Esophagus squamous epithelium (tissue), 5 donors: ENCODE measurements around the gene ABCC2. TPM values are rescaled to one million over a fixed set of nuclear protein-coding genes. Genes with fewer than 3 reads are reported as not detected.

ENCODE experiments used
- DNase-seq: peaks from one replicate; lab custom pipeline; 2025; lab: John Stamatoyannopoulos, UW
- H3K27ac ChIP-seq, 4 donors: fragments of 200-600 bp; sonication (generic); one replicate each; pipeline ENCODE4 v1.5.1; 2016 to 2019; ENCODE audit warnings: mild to moderate bottlenecking in 1 of 4
- H3K27me3 ChIP-seq, 4 donors: fragments of 200-600 bp; sonication (generic); 1 replicate in 3 of 4; 2 replicates in 1 of 4; pipeline versions ENCODE4 v1.5.1 to v1.6.0; 2017 to 2021; ENCODE audit warnings: antibody characterized with exemption in 1 of 4
- H3K36me3 ChIP-seq, 3 donors: fragments of 200-600 bp; sonication (generic); one replicate each; pipeline ENCODE4 v1.5.1; 2016 to 2019
- H3K4me1 ChIP-seq, 3 donors: fragments of 200-600 bp; sonication (generic); one replicate each; pipeline ENCODE4 v1.5.1; 2017 to 2019
- H3K4me3 ChIP-seq, 4 donors: fragments of 200-600 bp; sonication (generic); 1 replicate in 3 of 4; 2 replicates in 1 of 4; pipeline ENCODE4 v1.5.1; 2016 to 2019; ENCODE audit warnings: mild to moderate bottlenecking in 2 of 4, moderate library complexity in 1 of 4
- H3K9me3 ChIP-seq, 3 donors: fragments of 200-600 bp; sonication (generic); one replicate each; pipeline ENCODE4 v1.5.1; 2016 to 2019
- CTCF ChIP-seq, 6 experiments: fragments of 450-650 bp in 4 of 6; fragments of 200-600 bp in 2 of 6; sonication (generic) in 2 of 6; IDR thresholded peaks; one replicate each; pipeline ENCODE4 v1.5.1; 2016 to 2019; ENCODE audit warnings: antibody characterized with exemption in 6 of 6, mild to moderate bottlenecking in 4 of 6, moderate library complexity in 4 of 6
- POLR2A ChIP-seq, 4 donors: fragments of 450-650 bp; IDR thresholded peaks; one replicate each; pipeline ENCODE4 v1.6.1; 2017; ENCODE audit warnings: antibody characterized with exemption in 4 of 4, mild to moderate bottlenecking in 4 of 4, moderate library complexity in 3 of 4
- WGBS, 2 donors: methylation state at CpG; one replicate each; pipeline ENCODE4 v1.1.5; 2018; 5-methylcytosine and 5-hydroxymethylcytosine counted together
- intact Hi-C: fragments of 100-400 bp; cut with DNase I; formaldehyde crosslinking; loops from one replicate; pipeline ENCODE4 v1.15.0; 2022
- total RNA-seq, 4 donors: library from RNA; depleted of rRNA; stranded (reverse); fragments of >200 nt; gene quantifications; one replicate each; pipeline ENCODE4 v1.1.0, GENCODE V29; 2016
- donor health status: DM: yes; HTN: yes; CAD: no.

The ABCC2 gene
- total RNA-seq, 4 donors from 2014 or later, result 0.61 to 2.2 (median 1.1) TPM

DNA sequence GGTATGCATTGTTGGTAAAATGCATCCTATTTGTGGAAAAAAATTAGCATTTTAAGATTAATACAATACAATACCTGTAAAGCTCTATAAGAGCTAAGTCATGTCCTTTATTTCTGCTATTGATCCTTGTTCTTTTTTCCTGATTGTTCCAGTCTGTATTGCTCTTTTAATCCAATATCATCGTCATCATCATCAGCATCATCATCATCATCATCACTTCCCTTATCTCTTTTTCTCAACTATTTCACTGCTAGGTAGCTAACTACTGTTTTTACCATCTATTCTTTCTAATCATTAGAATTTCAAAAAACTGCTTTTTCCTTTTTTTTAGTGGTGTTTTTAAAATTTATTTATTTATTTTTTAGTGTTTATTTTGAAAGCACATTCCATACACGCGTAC, 71.2 kb downstream of the ABCC2 start:
- no peak for TF ChIP-seq POLR2A (IDR thresholded peaks at IDR 0.05)
- no peak for TF ChIP-seq CTCF (IDR thresholded peaks at IDR 0.05)
- Histone ChIP-seq H3K36me3 (no peaks in the 10 kb centered on the region), H3K4me1 (no peaks in the 10 kb centered on the region), H3K9me3 (no peaks in the 10 kb centered on the region), H3K4me3 (no peak overlapping the region), H3K27me3 (no peaks in the 10 kb centered on the region), H3K27ac (no peak overlapping the region)
- no peak for DNase-seq
- 82 to 88% methylated on average over 3 of the region's 3 CpGs for WGBS, 2 donors
- intact Hi-C loops, result no loop called here

- no peak overlapping the region for H3K27ac ChIP-seq
- WGBS, 2 donors, result 63 to 67% methylated on average over 6 of the region's 6 CpGs
- intact Hi-C loops, result no loop called here
- H3K4me3 ChIP-seq, result no peak overlapping the region
- DNase-seq, result no peak
- no peaks in the 10 kb centered on the region for H3K4me1 ChIP-seq
- H3K27me3 ChIP-seq, result no peaks in the 10 kb centered on the region
- no peaks in the 10 kb centered on the region for H3K9me3 ChIP-seq
- H3K36me3 ChIP-seq, result no peaks in the 10 kb centered on the region
- TF ChIP-seq POLR2A (IDR thresholded peaks at IDR 0.05), result no peak
- peak in 2 of 6 experiments; percentile 15 to 35 for TF ChIP-seq CTCF (IDR thresholded peaks at IDR 0.05)
Observed at GRCh38 chr10:99854860-99855259, 72.4 kb downstream of the ABCC2 start.

GRCh38 chr10:99855479-99856071, 73.1 kb downstream of the ABCC2 start:
- H3K27ac ChIP-seq, result no peak overlapping the region
- WGBS, 2 donors, result 86 to 87% methylated on average over 8 of the region's 8 CpGs
- H3K9me3 ChIP-seq, result no peaks in the 10 kb centered on the region
- TF ChIP-seq POLR2A (IDR thresholded peaks at IDR 0.05) (no peak), CTCF (IDR thresholded peaks at IDR 0.05) (no peak)
- H3K27me3 ChIP-seq, result no peaks in the 10 kb centered on the region
- H3K36me3 ChIP-seq, result no peaks in the 10 kb centered on the region
- H3K4me1 ChIP-seq, result no peaks in the 10 kb centered on the region
- intact Hi-C loops, result no loop called here
- no peak overlapping the region for H3K4me3 ChIP-seq
- DNase-seq, result no peak

- TF ChIP-seq POLR2A (IDR thresholded peaks at IDR 0.05), result no peak
- no peak for TF ChIP-seq CTCF (IDR thresholded peaks at IDR 0.05)
- no peak overlapping the region for H3K4me3 ChIP-seq
- 82 to 87% methylated on average over 7 of the region's 8 CpGs for WGBS, 2 donors
- H3K27me3 ChIP-seq, result no peaks in the 10 kb centered on the region
- H3K4me1 ChIP-seq, result no peaks in the 10 kb centered on the region
- H3K27ac ChIP-seq, result no peak overlapping the region
- intact Hi-C loops, result no loop called here
- no peaks in the 10 kb centered on the region for H3K36me3 ChIP-seq
- H3K9me3 ChIP-seq, result no peaks in the 10 kb centered on the region
- no peak for DNase-seq
Observed at GRCh38 chr10:99858849-99859248, 76.4 kb downstream of the ABCC2 start.

DNA sequence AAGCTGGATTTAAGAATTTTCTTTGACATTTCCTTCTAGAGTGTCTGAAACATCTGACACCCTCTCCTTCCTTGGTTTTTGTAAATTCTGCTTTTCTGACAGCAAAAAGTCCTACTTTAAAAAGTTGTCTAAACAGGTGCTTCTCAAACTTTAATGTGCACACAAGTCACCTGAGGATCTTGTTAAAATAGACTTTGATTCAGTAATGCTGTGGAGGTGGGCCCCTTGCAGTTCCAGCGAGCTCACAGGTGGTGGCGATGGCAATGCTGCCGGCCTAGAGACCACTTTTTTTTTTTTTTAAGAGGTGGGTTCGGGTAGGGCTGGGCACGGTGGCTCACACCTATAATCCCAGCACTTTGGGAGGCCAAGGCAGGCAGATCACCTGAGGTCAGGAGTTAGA, 77.1 kb downstream of the ABCC2 start:
- TF ChIP-seq POLR2A (IDR thresholded peaks at IDR 0.05), result no peak
- peak in 1 of 6 experiments; percentile 12 for TF ChIP-seq CTCF (IDR thresholded peaks at IDR 0.05)
- Histone ChIP-seq H3K4me3 (no peak overlapping the region), H3K4me1 (no peaks in the 10 kb centered on the region), H3K9me3 (no peaks in the 10 kb centered on the region), H3K27me3 (no peaks in the 10 kb centered on the region), H3K27ac (no peak overlapping the region), H3K36me3 (no peaks in the 10 kb centered on the region)
- intact Hi-C loops, result no loop called here
- 30 to 61% methylated on average over 2 to 3 of the region's 5 CpGs for WGBS, 2 donors
- no peak for DNase-seq
